Liver (tissue), 9 donors: Measurements from ENCODE around the gene BRD3. TPM values are rescaled to one million over a fixed set of nuclear protein-coding genes. Genes with fewer than 3 reads are reported as not detected.

ENCODE experiments used
- DNase-seq: peaks from one replicate; pipeline ENCODE4 v3.0.0-alpha.2; 2017; ENCODE audit warnings: low spot score
- H3K27ac ChIP-seq, 2 donors: one replicate each; pipeline ENCODE4 v1.7.0; 2013; ENCODE audit warnings: inconsistent platforms in 2 of 2, low read length in 2 of 2, control low read depth in 1 of 2, low read depth in 1 of 2, mild to moderate bottlenecking in 1 of 2
- H3K27me3 ChIP-seq, 4 donors: one replicate each; pipeline versions ENCODE4 v1.6.1 to v1.7.0; 2013; ENCODE audit warnings: low read length in 3 of 4, inconsistent platforms in 1 of 4, mild to moderate bottlenecking in 1 of 4, moderate library complexity in 1 of 4; ENCODE audit not compliant: control insufficient read depth in 4 of 4, insufficient read depth in 4 of 4
- H3K36me3 ChIP-seq, 4 donors: one replicate each; pipeline versions ENCODE4 v1.6.1 to v1.7.0; 2013; ENCODE audit warnings: low read length in 3 of 4, mild to moderate bottlenecking in 3 of 4, low read depth in 1 of 4, moderate library complexity in 1 of 4; ENCODE audit not compliant: control insufficient read depth in 4 of 4, insufficient read depth in 3 of 4
- H3K4me1 ChIP-seq, 4 donors: one replicate each; pipeline versions ENCODE4 v1.6.1 to v1.7.0; 2013; ENCODE audit warnings: low read length in 3 of 4, mild to moderate bottlenecking in 3 of 4, moderate library complexity in 1 of 4; ENCODE audit not compliant: control insufficient read depth in 4 of 4, insufficient read depth in 4 of 4
- H3K4me3 ChIP-seq, 3 donors: one replicate each; pipeline versions ENCODE4 v1.6.1 to v1.7.0; 2013; ENCODE audit warnings: low read length in 3 of 3, control low read depth in 1 of 3, low read depth in 1 of 3, mild to moderate bottlenecking in 1 of 3
- H3K9ac ChIP-seq, 2 donors: one replicate each; pipeline ENCODE4 v1.7.0; 2013; ENCODE audit warnings: low read length in 2 of 2, mild to moderate bottlenecking in 2 of 2, moderate library complexity in 2 of 2, control low read depth in 1 of 2, low read depth in 1 of 2
- H3K9me3 ChIP-seq, 4 donors: one replicate each; pipeline versions ENCODE4 v1.6.1 to v1.7.0; 2013; ENCODE audit warnings: low read length in 3 of 4; ENCODE audit not compliant: control insufficient read depth in 4 of 4
- EGR1 ChIP-seq, 2 donors: IDR thresholded peaks; 2 replicates each; pipeline ENCODE4 v1.6.1; 2016 to 2018; ENCODE audit warnings: antibody characterized with exemption in 2 of 2, low read depth in 2 of 2
- FOXA1 ChIP-seq: IDR thresholded peaks from 2 replicates; pipeline ENCODE4 v1.6.1; 2016; ENCODE audit warnings: antibody characterized with exemption
- FOXA2 ChIP-seq: IDR thresholded peaks from 2 replicates; pipeline ENCODE4 v1.6.1; 2016; ENCODE audit warnings: antibody characterized with exemption
- GABPA ChIP-seq, 2 donors: IDR thresholded peaks in 1 of 2; conservative IDR thresholded peaks in 1 of 2; 2 replicates each; pipeline ENCODE4 v1.6.1; 2016; ENCODE audit warnings: antibody characterized with exemption in 2 of 2, mild to moderate bottlenecking in 1 of 2, moderate library complexity in 1 of 2
- HNF4A ChIP-seq, 2 donors: conservative IDR thresholded peaks; 2 replicates each; pipeline ENCODE4 v1.6.1; 2016; ENCODE audit warnings: antibody characterized with exemption in 2 of 2, mild to moderate bottlenecking in 2 of 2
- HNF4G ChIP-seq: IDR thresholded peaks from 2 replicates; pipeline ENCODE4 v1.6.1; 2016; ENCODE audit warnings: antibody characterized with exemption
- JUND ChIP-seq, 2 donors: IDR thresholded peaks; 2 replicates each; pipeline ENCODE4 v1.6.1; 2016; ENCODE audit warnings: antibody characterized with exemption in 2 of 2
- NR2F2 ChIP-seq: IDR thresholded peaks from 2 replicates; pipeline ENCODE4 v1.6.1; 2016; ENCODE audit warnings: antibody characterized with exemption
- RAD21 ChIP-seq, 2 donors: IDR thresholded peaks; 2 replicates each; pipeline ENCODE4 v1.6.1; 2016; ENCODE audit warnings: antibody characterized with exemption in 2 of 2, mild to moderate bottlenecking in 2 of 2
- RXRA ChIP-seq, 2 donors: IDR thresholded peaks; 2 replicates each; pipeline ENCODE4 v1.6.1; 2017 to 2018; ENCODE audit warnings: antibody characterized with exemption in 2 of 2, mild to moderate bottlenecking in 1 of 2
- SP1 ChIP-seq: IDR thresholded peaks from 2 replicates; pipeline ENCODE4 v1.6.1; 2018; ENCODE audit warnings: antibody characterized with exemption, mild to moderate bottlenecking
- TAF1 ChIP-seq: conservative IDR thresholded peaks from 2 replicates; pipeline ENCODE4 v1.6.1; 2016; ENCODE audit warnings: antibody characterized with exemption, mild to moderate bottlenecking
- YY1 ChIP-seq: IDR thresholded peaks from 2 replicates; pipeline ENCODE4 v1.6.1; 2016; ENCODE audit warnings: antibody characterized with exemption, mild to moderate bottlenecking
- WGBS: extraction: QIAGEN DNeasy Blood & Tissue Kit; methylation state at CpG from one replicate; pipeline ENCODE4 v1.1.7; 2013; 5-methylcytosine and 5-hydroxymethylcytosine counted together
- polyA plus RNA-seq, 2 donors: library from polyadenylated mRNA; stranded (reverse) in 1 of 2; unstranded in 1 of 2; fragments of 200-250 nt in 1 of 2; fragments of >200 nt in 1 of 2; fragmentation: Nextera tagmentation in 1 of 2; extraction: Ambion mirVana in 1 of 2; gene quantifications; one replicate each; pipeline versions ENCODE4 v1.2.1 to v1.2.3, GENCODE V29; 2013 to 2015
- total RNA-seq, 2 donors: library from RNA; depleted of rRNA; stranded (reverse); fragments of >200 nt; gene quantifications; one replicate each; pipeline ENCODE4 v1.2.3, GENCODE V29; 2014
- TF ChIP-seq, protein P1 (sequence below): fragments of 150-350 bp; IDR thresholded peaks from 2 replicates; pipeline ENCODE4 v1.5.1; 2017; ENCODE audit warnings: improper control_type of control experiment, low read depth, low read length; ENCODE audit not compliant: missing input control
- TF ChIP-seq, protein P2 (sequence below): IDR thresholded peaks from 2 replicates; pipeline ENCODE4 v1.6.1; 2016; ENCODE audit warnings: antibody characterized with exemption
- TF ChIP-seq, protein P3 (sequence below): IDR thresholded peaks from 2 replicates; pipeline ENCODE4 v1.6.1; 2016; ENCODE audit warnings: antibody characterized with exemption
- TF ChIP-seq, protein P4 (sequence below): IDR thresholded peaks from 2 replicates; pipeline ENCODE4 v1.6.1; 2016; ENCODE audit warnings: antibody characterized with exemption
- TF ChIP-seq, protein P5 (sequence below): IDR thresholded peaks from 2 replicates; pipeline ENCODE4 v1.6.1; 2016; ENCODE audit warnings: antibody characterized with exemption, mild to moderate bottlenecking
- donor health status: healthy.
- donor health status: healthy.
- donor health status: healthy.
- donor health status: healthy.
- donor health status: healthy.

BRD3 gene
- total and polyA plus RNA-seq, 4 donors = 7.2 to 17.7 (median 12.7) TPM

DNA sequence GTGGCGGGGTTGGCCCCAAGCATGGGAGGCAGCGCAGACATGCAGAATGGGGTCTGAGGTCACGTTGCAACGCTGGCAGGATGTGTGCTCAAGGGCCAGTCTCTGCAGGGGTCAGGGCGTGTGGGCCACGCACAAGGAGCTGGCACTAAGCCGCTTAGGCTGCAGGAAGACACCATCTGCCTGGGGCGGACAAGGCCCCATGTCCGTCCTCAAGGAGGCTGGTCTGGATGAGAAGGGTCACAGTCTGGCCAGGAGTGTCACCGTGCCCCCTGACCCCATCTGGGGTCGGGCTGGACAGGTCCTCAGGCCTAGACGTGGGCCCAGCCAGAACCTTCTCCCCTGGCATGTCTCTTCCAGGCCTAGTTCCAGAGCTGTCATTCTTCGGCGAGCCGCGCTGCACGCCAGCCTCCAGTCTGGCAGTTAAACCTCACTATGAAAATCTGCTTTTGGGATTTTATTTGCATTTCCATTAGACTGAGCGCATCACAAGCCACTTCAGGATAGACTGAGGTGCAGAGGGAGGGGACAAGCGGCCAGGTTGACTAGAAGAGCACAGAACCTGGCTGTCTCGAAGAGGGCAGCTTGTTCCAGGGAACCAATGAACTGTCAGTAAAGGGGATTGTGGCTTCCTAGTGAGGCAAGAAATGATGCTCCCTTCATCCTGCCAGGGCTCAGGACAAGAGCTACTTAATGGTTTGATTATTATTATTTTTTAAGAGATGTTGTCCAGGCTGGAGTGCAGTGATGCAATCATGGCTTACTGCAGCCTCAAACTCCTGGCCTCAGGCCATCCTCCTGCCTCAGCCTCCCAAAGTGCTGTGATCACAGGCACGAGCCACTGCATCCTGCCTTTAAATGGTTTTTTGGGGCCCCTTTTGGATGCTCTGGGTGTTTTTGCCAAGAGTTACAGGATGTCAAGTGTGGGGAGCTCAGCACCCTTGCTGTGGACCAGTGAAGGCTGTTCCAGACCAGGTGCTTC, 38.3 kb downstream of the BRD3 start:
- Histone ChIP-seq H3K27ac (peak overlapping the region in 1 of 2 donors; percentile 25), H3K27me3 (no peaks in the 10 kb centered on the region), H3K36me3 (peaks cover 10 to 27% (median 17%) of the 10 kb centered on the region in 4 donors), H3K4me1 (peaks cover 11 to 22% (median 21%) of the 10 kb centered on the region in 4 donors), H3K9me3 (no peaks in the 10 kb centered on the region), H3K4me3 (no peak overlapping the region), H3K9ac (no peak overlapping the region)
- 88% methylated on average over 21 of the region's 21 CpGs for WGBS
- DNase-seq = no peak
- TF ChIP-seq, protein P1, sequence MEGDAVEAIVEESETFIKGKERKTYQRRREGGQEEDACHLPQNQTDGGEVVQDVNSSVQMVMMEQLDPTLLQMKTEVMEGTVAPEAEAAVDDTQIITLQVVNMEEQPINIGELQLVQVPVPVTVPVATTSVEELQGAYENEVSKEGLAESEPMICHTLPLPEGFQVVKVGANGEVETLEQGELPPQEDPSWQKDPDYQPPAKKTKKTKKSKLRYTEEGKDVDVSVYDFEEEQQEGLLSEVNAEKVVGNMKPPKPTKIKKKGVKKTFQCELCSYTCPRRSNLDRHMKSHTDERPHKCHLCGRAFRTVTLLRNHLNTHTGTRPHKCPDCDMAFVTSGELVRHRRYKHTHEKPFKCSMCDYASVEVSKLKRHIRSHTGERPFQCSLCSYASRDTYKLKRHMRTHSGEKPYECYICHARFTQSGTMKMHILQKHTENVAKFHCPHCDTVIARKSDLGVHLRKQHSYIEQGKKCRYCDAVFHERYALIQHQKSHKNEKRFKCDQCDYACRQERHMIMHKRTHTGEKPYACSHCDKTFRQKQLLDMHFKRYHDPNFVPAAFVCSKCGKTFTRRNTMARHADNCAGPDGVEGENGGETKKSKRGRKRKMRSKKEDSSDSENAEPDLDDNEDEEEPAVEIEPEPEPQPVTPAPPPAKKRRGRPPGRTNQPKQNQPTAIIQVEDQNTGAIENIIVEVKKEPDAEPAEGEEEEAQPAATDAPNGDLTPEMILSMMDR = no peak
- TF ChIP-seq HNF4G (no peak), TAF1 (no peak), NR2F2 (no peak), EGR1 (IDR thresholded peaks at IDR 0.05; ENCODE audit: low read depth in 2 of 2) (no peak), SP1 (no peak)

DNA sequence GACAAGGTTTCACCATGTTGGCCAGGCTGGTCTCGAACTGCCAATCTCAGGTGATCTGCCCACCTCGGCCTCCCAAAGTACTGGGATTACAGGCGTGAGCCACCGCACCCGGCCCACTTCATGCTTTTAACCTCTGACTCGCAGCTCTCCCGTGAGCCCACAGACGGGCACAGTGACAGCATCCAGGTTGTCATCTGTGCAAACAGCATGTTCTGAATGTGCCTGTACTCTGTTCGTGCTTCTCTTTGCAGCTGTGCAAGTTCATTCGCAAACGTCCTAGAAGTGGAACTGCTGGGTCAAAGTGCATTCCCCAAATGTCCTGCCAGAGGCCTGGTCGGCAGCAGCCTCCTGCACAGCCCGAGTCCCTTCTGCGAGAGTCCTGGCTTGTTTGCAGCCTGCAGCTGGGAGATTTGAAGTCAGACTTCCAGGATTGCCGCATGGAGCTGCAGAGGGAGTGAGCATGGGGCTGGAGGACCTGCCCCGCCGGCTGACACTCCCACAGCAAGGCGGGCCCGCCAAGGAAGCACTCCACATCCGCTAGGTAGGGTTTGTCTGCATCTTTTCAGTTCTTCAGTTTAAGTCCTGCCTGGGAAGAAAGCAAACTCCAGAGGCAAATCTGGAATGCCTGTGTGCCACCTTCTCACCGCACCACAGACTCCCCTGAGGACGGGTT, 39.1 kb downstream of the BRD3 start:
- Histone ChIP-seq H3K9ac (no peak overlapping the region), H3K27ac (peak overlapping the region in 1 of 2 donors; percentile 25), H3K36me3 (peaks cover 9 to 20% (median 11%) of the 10 kb centered on the region in 4 donors), H3K27me3 (no peaks in the 10 kb centered on the region), H3K4me3 (no peak overlapping the region), H3K4me1 (peaks cover 11 to 22% (median 21%) of the 10 kb centered on the region in 4 donors), H3K9me3 (no peaks in the 10 kb centered on the region)
- DNase-seq = no peak
- WGBS = 50% methylated on average over 22 of the region's 22 CpGs
- TF ChIP-seq FOXA1 = no peak
- TF ChIP-seq, protein P2, sequence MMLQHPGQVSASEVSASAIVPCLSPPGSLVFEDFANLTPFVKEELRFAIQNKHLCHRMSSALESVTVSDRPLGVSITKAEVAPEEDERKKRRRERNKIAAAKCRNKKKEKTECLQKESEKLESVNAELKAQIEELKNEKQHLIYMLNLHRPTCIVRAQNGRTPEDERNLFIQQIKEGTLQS = peak; percentile 56
- no peak for TF ChIP-seq GABPA (IDR thresholded peaks at IDR 0.05 in 1 of 2, conservative IDR thresholded peaks at IDR 0.05 in 1 of 2)
- TF ChIP-seq, protein P3, sequence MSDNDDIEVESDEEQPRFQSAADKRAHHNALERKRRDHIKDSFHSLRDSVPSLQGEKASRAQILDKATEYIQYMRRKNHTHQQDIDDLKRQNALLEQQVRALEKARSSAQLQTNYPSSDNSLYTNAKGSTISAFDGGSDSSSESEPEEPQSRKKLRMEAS = peak; percentile 52
- TF ChIP-seq, protein P1 = no peak
- TF ChIP-seq FOXA2 = peak; percentile 42
- peak; percentile 84 for TF ChIP-seq HNF4G
- TF ChIP-seq, protein P4, sequence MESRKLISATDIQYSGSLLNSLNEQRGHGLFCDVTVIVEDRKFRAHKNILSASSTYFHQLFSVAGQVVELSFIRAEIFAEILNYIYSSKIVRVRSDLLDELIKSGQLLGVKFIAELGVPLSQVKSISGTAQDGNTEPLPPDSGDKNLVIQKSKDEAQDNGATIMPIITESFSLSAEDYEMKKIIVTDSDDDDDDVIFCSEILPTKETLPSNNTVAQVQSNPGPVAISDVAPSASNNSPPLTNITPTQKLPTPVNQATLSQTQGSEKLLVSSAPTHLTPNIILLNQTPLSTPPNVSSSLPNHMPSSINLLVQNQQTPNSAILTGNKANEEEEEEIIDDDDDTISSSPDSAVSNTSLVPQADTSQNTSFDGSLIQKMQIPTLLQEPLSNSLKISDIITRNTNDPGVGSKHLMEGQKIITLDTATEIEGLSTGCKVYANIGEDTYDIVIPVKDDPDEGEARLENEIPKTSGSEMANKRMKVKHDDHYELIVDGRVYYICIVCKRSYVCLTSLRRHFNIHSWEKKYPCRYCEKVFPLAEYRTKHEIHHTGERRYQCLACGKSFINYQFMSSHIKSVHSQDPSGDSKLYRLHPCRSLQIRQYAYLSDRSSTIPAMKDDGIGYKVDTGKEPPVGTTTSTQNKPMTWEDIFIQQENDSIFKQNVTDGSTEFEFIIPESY = peak; percentile 32
- TF ChIP-seq HNF4A (conservative IDR thresholded peaks at IDR 0.05) = peak; percentile 90 to 96
- TF ChIP-seq TAF1 = no peak
- TF ChIP-seq NR2F2 = peak; percentile 63
- peak; percentile 80 to 90 for TF ChIP-seq RXRA (IDR thresholded peaks at IDR 0.05)
- peak in 1 of 2 donors; percentile 41 for TF ChIP-seq JUND (IDR thresholded peaks at IDR 0.05)
- TF ChIP-seq, protein P5, sequence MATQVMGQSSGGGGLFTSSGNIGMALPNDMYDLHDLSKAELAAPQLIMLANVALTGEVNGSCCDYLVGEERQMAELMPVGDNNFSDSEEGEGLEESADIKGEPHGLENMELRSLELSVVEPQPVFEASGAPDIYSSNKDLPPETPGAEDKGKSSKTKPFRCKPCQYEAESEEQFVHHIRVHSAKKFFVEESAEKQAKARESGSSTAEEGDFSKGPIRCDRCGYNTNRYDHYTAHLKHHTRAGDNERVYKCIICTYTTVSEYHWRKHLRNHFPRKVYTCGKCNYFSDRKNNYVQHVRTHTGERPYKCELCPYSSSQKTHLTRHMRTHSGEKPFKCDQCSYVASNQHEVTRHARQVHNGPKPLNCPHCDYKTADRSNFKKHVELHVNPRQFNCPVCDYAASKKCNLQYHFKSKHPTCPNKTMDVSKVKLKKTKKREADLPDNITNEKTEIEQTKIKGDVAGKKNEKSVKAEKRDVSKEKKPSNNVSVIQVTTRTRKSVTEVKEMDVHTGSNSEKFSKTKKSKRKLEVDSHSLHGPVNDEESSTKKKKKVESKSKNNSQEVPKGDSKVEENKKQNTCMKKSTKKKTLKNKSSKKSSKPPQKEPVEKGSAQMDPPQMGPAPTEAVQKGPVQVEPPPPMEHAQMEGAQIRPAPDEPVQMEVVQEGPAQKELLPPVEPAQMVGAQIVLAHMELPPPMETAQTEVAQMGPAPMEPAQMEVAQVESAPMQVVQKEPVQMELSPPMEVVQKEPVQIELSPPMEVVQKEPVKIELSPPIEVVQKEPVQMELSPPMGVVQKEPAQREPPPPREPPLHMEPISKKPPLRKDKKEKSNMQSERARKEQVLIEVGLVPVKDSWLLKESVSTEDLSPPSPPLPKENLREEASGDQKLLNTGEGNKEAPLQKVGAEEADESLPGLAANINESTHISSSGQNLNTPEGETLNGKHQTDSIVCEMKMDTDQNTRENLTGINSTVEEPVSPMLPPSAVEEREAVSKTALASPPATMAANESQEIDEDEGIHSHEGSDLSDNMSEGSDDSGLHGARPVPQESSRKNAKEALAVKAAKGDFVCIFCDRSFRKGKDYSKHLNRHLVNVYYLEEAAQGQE = no peak
- TF ChIP-seq EGR1 (IDR thresholded peaks at IDR 0.05; ENCODE audit: low read depth in 2 of 2) = no peak
- peak; percentile 47 to 66 for TF ChIP-seq RAD21 (IDR thresholded peaks at IDR 0.05)
- peak; percentile 46 for TF ChIP-seq YY1
- peak; percentile 94 for TF ChIP-seq SP1
